Caco-2 (cell line): Measurements from ENCODE around the gene BPIFB4. TPM values are rescaled to one million over a fixed set of nuclear protein-coding genes. Genes with fewer than 3 reads are reported as not detected.

ENCODE experiments used
- BruUV-seq: library from RNA; stranded (reverse); fragments of 400-500 nt; replicated peaks from 2 replicates; lab custom pipeline; 2021; lab: Mats Ljungman, UMichigan
- CTCF ChIA-PET: fragments of 300-600 bp; sonication (Branson Sonifier 250); formaldehyde crosslinking; loops from one replicate; lab custom pipeline; 2022; ENCODE audit warnings: antibody characterized with exemption; lab: Charles Lee
- POLR2A ChIA-PET: fragments of 300-600 bp; sonication (Branson Sonifier 250); formaldehyde crosslinking; loops from one replicate; lab custom pipeline; 2022; ENCODE audit warnings: antibody characterized with exemption; lab: Charles Lee
- DNase-seq, 2 experiments: peaks; one replicate each; pipeline versions ENCODE4 v3.0.0 to v3.0.0-alpha.2; 2020 to 2022
- H3K27me3 ChIP-seq: replicated peaks from 2 replicates; pipeline ENCODE4 v1.6.0; 2011; ENCODE audit warnings: low read length; ENCODE audit not compliant: control insufficient read depth, insufficient read depth
- H3K36me3 ChIP-seq: 2 replicates; pipeline ENCODE4 v1.5.1; 2011; ENCODE audit warnings: low read length; ENCODE audit not compliant: control insufficient read depth, insufficient read depth
- H3K4me1 ChIP-seq: fragments of 250-450 bp; sonication (Bioruptor Pico); 2 replicates; pipeline ENCODE4 v1.5.1; 2020; ENCODE audit warnings: mild to moderate bottlenecking
- H3K4me3 ChIP-seq: 2 replicates; pipeline ENCODE4 v1.5.1; 2011; ENCODE audit warnings: low read depth, mild to moderate bottlenecking, control low read depth, low read length
- H3K9me3 ChIP-seq: fragments of 250-450 bp; sonication (Bioruptor Pico); 2 replicates; pipeline ENCODE4 v1.5.1; 2020; ENCODE audit warnings: mild to moderate bottlenecking, moderate library complexity
- H3K27ac Mint-ChIP-seq: one replicate; pipeline ENCODE4 v1.8.0; 2022; ENCODE audit warnings: mixed read lengths; ENCODE audit not compliant: unreplicated experiment
- H3K27me3 Mint-ChIP-seq: one replicate; pipeline ENCODE4 v1.8.0; 2022; ENCODE audit warnings: mixed read lengths; ENCODE audit not compliant: insufficient read depth, unreplicated experiment
- H3K36me3 Mint-ChIP-seq: one replicate; pipeline ENCODE4 v1.8.0; 2022; ENCODE audit warnings: mild to moderate bottlenecking, mixed read lengths; ENCODE audit not compliant: insufficient read depth, unreplicated experiment
- H3K4me1 Mint-ChIP-seq: one replicate; pipeline ENCODE4 v1.8.0; 2022; ENCODE audit warnings: low read depth, mixed read lengths; ENCODE audit not compliant: unreplicated experiment
- H3K4me3 Mint-ChIP-seq: one replicate; pipeline ENCODE4 v1.8.0; 2022; ENCODE audit warnings: mild to moderate bottlenecking, moderate library complexity, mixed read lengths; ENCODE audit not compliant: unreplicated experiment
- H3K9me3 Mint-ChIP-seq: one replicate; pipeline ENCODE4 v1.8.0; 2022; ENCODE audit warnings: mixed read lengths; ENCODE audit not compliant: unreplicated experiment
- CTCF ChIP-seq, 2 experiments: fragments of 200-600 bp in 1 of 2; IDR thresholded peaks; 1 replicate in 1 of 2; 2 replicates in 1 of 2; pipeline versions ENCODE4 v1.5.1 to v1.8.0; 2011 to 2022; ENCODE audit warnings: antibody characterized with exemption in 1 of 2, control low read depth in 1 of 2, inconsistent platforms in 1 of 2, low read depth in 1 of 2, low read length in 1 of 2, mild to moderate bottlenecking in 1 of 2, moderate library complexity in 1 of 2; ENCODE audit not compliant: insufficient read depth in 1 of 2, severe bottlenecking in 1 of 2, unreplicated experiment in 1 of 2
- intact Hi-C: fragments of 100-400 bp; cut with micrococcal nuclease; formaldehyde crosslinking; loops from one replicate; pipeline ENCODE4 v1.10.0; 2022; ENCODE audit not compliant: unreplicated experiment
- total RNA-seq: library from RNA; stranded (reverse); gene quantifications from 2 replicates; pipeline ENCODE4 v1.2.3, GENCODE V29; 2022

The BPIFB4 gene
- total RNA-seq, 1 experiment from 2014 or later, result not detected

- POLR2A ChIA-PET, result no interaction called here
- no peaks in the 10 kb centered on the region; the same call in 1 of the 2 replicates for H3K27me3 ChIP-seq
These were observed 16.2 kb upstream of the BPIFB4 start for GRCh38 chr20:33063271-33063670.

GRCh38 chr20:33064572-33065287 lies 14.7 kb upstream of the BPIFB4 start:
- peaks cover 17% of the 10 kb centered on the region for H3K27me3 Mint-ChIP-seq
- CTCF ChIA-PET, result no interaction called here

More at GRCh38 chr20:33063271-33063670, 16.2 kb upstream of the BPIFB4 start:
- no peak for TF ChIP-seq CTCF (IDR thresholded peaks at IDR 0.05; ENCODE audit: insufficient read depth in 1 of 2, low read depth in 1 of 2, low read length in 1 of 2, severe bottlenecking in 1 of 2, unreplicated experiment in 1 of 2)
- no peaks in the 10 kb centered on the region for H3K9me3 Mint-ChIP-seq
- CTCF ChIA-PET, result no interaction called here
- no TSS peak for BruUV-seq
- intact Hi-C loops, result no loop called here
- DNase-seq, result no peak
- H3K4me1 Mint-ChIP-seq, result no peaks in the 10 kb centered on the region
- Histone ChIP-seq H3K9me3 (no peaks in the 10 kb centered on the region), H3K36me3 (no peaks in the 10 kb centered on the region), H3K4me3 (no peak overlapping the region), H3K4me1 (no peaks in the 10 kb centered on the region)
- H3K36me3 Mint-ChIP-seq, result no peaks in the 10 kb centered on the region
- H3K27ac Mint-ChIP-seq, result no peak overlapping the region
- peaks cover 15% of the 10 kb centered on the region for H3K27me3 Mint-ChIP-seq
- H3K4me3 Mint-ChIP-seq, result no peak overlapping the region

DNA sequence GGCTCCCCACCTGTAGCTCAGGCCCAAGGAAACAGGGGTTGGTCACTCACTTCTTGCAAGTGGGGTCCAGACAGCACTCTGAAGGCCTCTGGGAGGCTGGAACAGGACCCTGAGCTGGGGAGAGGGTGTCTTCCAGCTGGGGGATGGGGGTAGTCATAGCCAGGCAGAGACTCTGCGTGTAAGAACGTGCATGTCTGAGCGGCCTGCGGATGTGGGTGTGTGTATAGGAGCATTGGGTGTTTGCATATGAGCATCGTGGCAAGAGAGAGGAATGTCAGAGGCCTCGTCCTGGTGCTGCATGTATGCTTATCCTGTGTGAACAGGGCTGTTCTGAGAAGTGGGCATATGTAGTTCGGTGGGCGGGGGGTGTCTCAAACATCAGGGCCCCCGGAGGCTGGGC lies 13.7 kb upstream of the BPIFB4 start:
- no peaks in the 10 kb centered on the region for H3K4me1 Mint-ChIP-seq
- H3K36me3 ChIP-seq, result no peaks in the 10 kb centered on the region
- H3K9me3 ChIP-seq, result no peaks in the 10 kb centered on the region
- BruUV-seq, result no TSS peak
- intact Hi-C loops, result no loop called here
- H3K27ac Mint-ChIP-seq, result no peak overlapping the region
- no peak overlapping the region for H3K4me3 ChIP-seq
- DNase-seq, result no peak
- H3K4me3 Mint-ChIP-seq, result no peak overlapping the region
- no peak for TF ChIP-seq CTCF (IDR thresholded peaks at IDR 0.05; ENCODE audit: insufficient read depth in 1 of 2, low read depth in 1 of 2, low read length in 1 of 2, severe bottlenecking in 1 of 2, unreplicated experiment in 1 of 2)
- CTCF ChIA-PET, result no interaction called here
- no peaks in the 10 kb centered on the region for H3K36me3 Mint-ChIP-seq
- POLR2A ChIA-PET, result no interaction called here
- H3K4me1 ChIP-seq, result no peaks in the 10 kb centered on the region
- H3K27me3 Mint-ChIP-seq, result peaks cover 13% of the 10 kb centered on the region
- no peaks in the 10 kb centered on the region; the same call in none of the 2 replicates for H3K27me3 ChIP-seq
- no peaks in the 10 kb centered on the region for H3K9me3 Mint-ChIP-seq

More at GRCh38 chr20:33064572-33065287, 14.7 kb upstream of the BPIFB4 start:
- no peak for DNase-seq
- no TSS peak for BruUV-seq
- Mint-ChIP-seq H3K27ac (no peak overlapping the region), H3K4me3 (no peak overlapping the region), H3K4me1 (no peaks in the 10 kb centered on the region), H3K36me3 (no peaks in the 10 kb centered on the region), H3K9me3 (no peaks in the 10 kb centered on the region)
- no peaks in the 10 kb centered on the region for H3K36me3 ChIP-seq
- H3K9me3 ChIP-seq, result no peaks in the 10 kb centered on the region
- no peaks in the 10 kb centered on the region; the same call in none of the 2 replicates for H3K27me3 ChIP-seq
- POLR2A ChIA-PET, result no interaction called here
- no peak for TF ChIP-seq CTCF (IDR thresholded peaks at IDR 0.05; ENCODE audit: insufficient read depth in 1 of 2, low read depth in 1 of 2, low read length in 1 of 2, severe bottlenecking in 1 of 2, unreplicated experiment in 1 of 2)
- no peak overlapping the region for H3K4me3 ChIP-seq
- no peaks in the 10 kb centered on the region for H3K4me1 ChIP-seq
- intact Hi-C loops, result no loop called here
